NCI-H2081 (cell line): ENCODE data around the gene CLDN14.
A peak's percentile ranks its signal among the peaks of the same experiment; 100 is the strongest.

Experiments
- DNase-seq, 2 experiments: peaks; one replicate each; lab custom pipeline; 2025; lab: John Stamatoyannopoulos, UW

Gene CLDN14

DNA sequence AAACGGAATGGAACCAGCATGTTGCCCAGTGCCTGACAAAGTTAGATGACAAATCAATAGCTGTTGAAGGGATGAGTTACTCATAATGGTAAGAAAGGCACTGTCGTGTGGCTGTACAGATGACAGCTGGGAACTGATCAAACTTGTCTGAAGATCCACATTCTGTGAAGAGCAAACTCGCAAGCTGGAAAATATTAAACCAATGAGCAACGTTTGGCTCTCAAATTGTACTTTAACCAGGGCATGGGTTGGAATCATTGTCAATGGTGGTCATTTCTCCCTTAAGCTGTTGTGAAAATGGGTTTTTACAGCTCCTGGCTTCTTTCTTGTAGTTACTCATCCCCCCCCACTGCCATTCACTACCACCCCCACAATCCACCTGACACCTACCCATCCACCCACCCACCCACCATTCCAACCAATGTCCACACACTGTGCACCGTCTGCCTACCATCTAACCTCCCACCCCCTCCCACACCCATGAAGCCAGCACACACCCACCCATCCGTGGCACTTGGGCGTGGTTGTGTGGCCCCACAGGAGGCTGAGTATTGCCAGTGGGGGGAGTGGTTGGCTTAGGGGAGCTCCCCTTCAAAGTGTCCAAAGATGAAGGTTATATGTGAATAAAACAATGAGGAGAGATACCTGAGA, 46.7 kb downstream of the CLDN14 start:
- no peak for DNase-seq

DNA sequence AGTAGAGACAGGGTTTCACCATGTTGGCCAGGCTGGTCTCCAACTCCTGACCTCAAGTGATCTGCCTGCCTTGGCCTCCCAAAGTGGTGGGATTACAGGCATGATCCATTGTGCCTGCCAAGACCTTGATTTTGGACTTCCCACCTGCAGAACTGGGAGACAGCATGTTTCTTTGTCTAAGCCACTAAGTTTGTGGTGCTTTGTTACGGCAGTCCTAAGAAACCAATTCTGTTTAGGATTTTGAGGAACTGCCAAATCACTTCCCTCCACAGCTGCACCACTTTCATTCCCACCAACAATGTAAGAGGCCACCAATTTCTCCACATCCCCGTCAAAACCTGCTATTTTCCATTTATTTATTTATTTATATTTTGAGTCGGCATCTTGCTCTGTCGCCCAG, 48.7 kb downstream of the CLDN14 start:
- DNase-seq, result no peak

DNA sequence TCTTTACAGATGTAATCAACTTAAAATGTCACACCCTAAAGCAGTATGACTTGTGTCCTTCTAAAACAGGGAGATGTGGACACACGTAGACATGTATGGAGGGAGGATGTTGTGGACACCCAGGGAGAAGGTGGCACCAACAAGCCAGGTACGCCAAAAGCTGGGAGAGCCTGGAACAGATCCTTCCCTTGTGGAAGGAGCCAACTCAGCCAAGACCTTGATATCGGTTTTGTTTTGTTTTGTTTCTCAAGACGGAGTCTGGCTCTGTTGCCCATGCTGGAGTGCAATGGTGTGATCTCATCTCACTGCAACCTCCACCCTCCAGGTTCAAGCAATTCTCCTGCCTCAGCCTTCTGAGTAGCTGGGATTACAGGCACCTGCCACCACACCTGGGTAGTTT, 49.1 kb downstream of the CLDN14 start:
- no peak for DNase-seq

DNA sequence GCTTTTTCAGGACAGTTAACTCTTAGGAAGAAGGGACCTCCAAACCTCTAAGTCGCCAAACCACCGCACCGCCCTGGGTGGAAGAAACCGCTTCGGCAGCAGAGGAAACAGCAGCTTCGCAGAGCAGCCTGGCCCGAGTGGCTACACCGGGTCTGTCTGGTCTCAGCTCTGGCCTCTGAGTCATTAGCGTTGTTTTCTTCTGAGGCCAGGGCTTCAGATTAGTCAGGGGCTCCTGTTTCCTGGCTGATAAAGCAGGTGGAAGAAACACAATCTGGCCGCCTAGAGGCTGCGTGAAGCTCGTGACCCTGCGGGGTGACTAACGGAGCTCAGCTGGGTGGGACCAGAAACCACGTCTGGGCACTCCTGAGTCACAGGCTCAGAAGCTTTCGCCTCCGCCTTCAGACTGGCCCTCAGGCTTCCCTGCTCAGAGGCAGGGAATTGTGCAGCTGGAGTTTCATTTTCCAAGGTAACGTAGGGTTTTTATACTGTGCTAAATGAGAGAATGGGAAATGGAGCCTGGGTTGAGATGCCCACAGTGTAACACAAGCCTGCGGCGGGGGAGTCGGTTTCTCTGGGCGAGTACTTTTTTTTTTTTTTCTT, 49.9 kb downstream of the CLDN14 start:
- DNase-seq, result no peak

DNA sequence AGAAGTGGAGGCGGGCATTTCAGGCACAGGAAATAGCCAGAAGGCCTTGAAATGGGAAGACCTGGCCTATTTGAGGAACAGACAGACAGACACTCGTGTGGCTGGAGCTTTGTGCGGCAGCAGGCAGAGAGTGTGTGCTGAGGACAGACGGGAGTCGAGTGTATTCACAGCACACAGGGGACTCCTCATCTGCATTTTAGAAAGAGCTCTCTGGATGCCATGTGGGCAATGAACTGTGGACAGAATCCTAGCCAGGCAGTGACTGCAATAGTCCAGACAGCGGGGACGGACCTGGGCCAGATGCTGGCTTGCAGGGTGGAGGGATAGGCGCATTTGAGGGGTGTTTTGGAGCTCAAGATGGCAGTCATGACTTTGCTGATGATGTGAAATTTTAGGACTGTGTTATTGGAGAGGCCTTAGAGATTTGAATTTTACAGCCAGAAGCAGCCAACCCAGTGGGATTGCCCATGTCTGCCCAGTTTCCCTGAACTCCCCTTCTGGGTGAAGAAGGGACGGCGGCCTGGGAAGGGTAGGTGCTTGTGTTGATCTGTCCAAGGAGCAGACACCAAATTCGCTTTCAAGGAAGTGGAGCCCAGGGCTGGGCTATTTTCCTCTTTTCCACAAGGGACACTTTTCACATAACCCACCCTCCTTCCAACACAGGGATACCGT, 51.0 kb downstream of the CLDN14 start:
- DNase-seq, result no peak

DNA sequence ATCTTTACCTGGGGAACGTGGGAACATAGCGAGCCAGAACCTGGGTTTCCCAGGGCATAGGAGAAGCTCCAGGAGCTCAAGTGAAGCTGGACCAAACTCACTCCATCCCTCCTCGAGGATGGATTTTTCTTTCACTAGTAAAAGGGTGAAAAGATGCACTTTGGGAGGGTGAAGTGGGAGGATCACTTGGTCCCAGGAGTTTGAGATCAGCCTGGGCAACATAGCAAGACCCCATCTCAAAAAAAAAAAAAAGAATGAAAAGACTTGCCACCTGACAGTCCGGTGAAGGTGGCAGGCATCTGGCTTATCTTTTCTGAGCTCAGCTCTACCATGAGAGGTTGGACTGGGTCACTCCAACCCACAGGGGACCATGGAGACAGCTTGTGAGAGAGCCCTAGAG, 52.4 kb downstream of the CLDN14 start:
- no peak for DNase-seq

DNA sequence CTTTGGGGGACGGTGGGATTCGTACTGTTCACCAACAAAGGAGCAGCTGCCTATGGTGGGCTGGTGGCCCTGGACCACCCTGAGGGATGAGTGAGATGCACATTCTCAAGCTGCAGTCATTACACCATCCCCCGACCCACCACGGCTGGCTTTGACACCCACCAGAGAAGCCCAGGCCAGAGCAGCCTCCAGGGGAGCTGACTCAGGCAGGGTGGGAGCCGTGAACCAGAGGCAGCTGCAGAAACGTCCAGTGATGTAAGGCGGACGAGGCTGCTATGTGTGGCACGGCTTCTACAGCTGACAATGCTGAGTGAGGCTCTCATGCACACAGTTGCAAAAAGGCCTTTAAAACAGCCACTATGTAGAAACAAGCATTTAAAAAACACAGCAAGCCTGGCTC, 54.6 kb downstream of the CLDN14 start:
- DNase-seq, result no peak

DNA sequence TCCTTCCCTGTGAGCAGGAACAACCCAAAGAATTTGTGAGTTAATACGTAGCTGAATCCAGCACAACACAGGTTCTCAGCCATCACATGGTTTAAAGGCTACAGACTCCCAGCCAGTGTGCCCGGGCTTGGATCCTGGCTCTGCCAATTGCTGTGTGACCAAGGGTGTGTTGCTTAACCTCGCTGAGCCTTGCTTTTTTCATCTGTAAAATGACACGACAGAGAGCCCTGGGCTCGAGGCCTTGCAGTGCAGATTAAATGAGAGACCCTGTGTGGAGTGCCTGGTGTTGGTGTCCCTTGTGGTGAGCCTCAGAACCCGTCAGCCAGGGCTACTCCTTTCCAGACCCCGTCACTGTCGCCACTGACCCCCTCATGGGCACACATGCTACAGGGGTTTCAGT, 55.3 kb downstream of the CLDN14 start:
- DNase-seq, result no peak

DNA sequence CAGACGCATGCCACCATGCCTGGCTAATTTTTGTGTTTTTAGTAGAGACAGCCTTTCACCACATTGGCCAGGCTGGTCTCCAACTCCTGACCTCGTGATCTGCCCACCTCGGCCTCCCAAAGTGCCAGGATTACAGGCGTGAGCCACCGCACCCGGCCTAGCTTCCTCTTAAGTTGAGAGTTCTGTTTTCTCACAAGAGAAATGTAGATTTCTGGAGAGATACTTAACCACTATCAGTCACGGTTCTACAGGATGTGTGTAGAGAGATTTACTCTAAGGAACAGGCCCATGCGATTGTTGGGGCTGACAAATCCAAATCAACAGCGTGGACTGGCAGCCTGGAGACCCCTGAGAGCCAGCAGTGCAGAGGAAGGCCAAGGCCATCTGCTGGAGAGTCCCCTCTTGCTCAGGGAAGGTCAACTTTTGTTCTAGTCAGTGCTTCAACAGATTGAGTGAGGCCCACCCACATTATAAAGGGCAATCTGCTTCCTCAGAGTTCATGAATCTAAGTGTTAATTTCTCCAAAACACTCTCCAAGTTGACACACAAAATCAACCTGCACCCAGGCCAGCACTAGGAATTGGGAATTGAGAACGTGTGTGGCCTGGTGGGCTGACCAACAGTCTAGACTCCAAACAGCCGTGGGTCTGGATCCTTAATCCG, 56.0 kb downstream of the CLDN14 start:
- no peak for DNase-seq

DNA sequence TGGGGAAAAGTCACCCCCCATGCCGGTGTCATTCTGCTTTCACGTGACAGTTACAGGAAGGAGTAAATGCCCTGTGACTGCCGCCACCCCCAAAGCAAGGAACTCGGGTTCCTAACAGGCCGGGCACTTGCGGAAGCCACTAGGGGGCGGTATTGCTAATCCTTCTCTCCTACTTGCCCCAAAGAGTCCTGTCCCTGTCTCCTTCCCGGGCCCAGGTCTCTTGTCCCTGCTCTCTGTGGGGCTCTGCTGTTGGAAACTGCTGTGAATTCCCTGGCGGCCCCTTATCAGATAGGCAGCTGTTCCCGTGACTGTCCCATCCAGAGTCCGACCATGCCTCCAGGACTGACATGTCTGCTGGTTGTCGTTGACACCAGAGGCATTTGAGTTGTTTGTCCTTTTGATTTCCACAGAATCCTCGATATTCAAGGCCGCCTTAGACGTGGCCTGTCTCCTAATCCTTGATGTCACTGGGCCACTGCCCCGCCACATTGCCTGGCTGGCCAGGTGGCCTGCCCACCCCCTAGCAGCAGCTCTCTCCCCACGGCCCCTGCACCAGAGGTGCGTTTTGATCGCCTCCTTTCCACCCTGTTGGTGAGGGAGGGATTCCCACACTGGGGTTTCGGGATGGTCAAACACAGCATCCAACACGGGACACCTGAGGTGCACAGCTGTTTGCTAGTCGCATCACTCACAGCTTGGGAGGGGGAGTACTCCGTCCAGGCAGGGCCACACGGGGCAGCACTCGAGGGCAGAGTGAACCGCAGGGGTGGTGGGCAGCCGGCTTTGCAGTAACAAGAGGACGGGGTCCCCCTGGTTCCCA, 57.4 kb downstream of the CLDN14 start:
- peak; percentile 23 to 45 for DNase-seq

DNA sequence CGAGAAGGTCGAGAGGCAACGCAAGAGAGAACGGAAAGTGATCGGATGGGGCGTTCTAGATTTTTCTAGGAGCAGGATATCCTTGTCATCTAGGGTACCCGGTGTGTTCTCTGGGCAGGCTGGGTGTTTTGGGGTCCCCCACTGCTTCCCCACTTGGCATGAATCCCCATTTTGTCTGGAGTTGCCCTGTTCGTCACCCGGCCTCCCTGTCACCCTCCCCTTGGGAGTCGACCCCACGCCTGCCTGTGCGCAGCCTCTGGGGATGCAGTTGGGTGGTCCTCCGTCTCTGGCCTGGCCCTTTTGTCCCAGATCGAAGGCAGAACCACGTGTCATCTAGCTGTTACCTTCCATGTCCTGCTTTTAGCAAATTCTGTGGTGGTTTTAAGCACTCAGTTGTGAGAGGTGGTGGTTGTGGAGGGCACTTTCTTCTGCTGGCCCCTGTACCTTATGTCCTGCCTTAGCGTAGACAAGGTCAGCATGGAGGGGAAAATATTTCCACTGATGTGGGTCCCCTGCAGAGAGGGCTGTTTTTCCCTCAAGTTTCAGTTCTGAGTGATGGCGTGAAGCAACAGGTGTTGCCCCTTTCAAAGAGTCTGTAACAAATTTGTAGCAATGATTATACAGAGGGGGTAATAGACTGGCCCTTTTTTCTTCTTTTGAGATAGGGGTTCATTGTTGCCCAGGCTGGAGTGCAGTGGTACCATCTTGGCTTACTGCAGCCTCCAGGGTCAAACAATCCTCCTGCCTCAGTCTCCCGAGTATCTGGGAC, 59.2 kb downstream of the CLDN14 start:
- no peak for DNase-seq

DNA sequence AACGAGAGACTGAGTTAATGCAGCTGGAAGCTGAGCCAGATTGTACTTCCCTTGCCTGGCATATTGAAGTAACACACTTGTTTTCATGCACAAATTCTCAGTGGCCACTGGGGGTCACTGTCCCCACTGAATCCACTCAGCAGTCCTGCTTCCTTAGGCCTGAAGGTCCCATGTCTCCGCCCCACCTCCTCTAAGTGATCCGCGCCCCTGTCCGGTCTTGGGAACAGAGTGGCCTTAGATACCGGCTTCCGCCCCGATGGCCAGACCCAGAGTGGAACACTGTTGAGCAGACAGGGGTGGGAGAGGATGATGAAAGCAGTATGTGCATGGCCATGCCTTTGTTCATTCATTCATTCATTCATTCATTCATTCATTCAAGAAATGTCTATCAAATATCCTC, 59.9 kb downstream of the CLDN14 start:
- DNase-seq, result peak; percentile 58 to 60

DNA sequence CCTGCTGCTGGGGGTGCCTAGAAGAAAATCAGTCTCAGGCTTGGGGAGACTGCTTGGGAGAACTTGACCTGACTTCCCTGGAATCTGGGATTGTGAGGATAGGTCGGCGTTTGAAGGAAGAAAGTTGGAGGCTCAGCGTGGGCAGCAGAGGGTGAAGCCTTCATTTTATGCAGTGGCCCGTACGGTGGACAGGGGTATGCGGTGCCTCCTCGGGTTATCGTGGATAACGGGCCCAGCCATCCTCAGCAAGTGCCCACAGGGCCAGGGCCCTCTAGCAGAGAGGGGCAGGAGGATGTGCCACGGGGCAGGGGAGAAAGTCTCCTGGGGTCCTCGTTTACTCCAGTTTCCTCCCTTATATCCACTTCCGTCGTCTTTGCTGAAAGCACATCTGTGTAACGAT, 60.7 kb downstream of the CLDN14 start:
- no peak for DNase-seq

DNA sequence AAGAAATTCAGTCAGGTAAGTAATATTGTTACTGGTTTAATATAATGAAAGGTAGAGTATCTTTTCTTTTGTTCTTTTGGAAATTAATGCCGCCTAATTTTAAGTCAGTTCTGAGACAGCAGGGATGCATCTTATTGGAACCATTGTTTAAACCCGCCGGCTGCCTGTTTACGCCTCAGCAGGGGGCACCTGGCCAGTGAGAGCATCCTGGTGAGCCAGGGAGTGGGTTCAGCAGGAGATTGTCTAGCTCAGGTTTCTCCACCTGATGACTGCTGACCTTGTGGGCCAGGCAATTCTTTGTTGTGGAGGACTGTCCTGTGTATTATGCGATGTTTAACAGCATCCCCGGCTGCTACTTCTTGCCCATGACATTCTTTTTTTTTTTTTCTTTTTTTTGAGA, 64.5 kb downstream of the CLDN14 start:
- DNase-seq, result peak; percentile 30 to 38

DNA sequence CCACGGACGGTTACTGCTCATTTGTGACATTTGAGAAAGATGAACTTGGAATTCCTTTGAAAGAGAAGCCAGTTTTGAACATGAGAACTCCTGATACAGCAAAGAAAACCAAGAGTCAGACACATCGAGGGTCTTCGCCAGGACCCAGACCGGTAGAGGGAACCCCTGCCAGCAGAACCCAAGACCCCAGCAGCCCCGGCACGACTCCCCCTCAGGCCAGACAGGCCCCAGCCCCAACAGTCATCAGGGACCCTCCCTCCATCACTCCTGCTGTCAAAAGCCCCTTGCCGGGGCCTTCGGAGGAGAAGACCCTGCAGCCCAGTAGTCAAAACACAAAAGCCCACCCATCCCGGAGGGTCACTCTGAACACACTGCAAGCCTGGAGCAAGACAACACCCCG, 67.0 kb downstream of the CLDN14 start:
- DNase-seq, result no peak

DNA sequence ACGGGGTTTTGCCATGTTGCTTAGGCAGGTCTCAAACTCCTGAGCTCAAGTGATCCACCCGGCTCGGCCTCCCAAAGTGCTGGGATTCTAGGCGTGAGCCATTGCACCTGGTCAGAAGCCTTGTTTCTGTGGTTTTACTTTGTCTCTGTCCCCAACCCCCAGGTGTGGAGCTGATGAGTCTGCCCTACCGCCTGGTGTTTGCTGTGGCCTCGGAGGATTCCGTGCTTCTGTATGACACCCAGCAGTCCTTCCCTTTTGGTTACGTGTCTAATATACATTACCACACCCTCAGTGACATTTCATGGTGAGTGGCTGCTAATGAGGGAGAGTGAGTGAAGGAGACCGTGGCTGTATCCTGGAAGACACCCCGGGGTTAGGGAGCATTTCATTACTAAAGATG, 68.6 kb downstream of the CLDN14 start:
- no peak for DNase-seq
